Karpas-422 (cell line): ENCODE results near the gene IKZF1. TPM values are rescaled to one million over a fixed set of nuclear protein-coding genes. Genes with fewer than 3 reads are reported as not detected.
A peak's percentile ranks its signal among the peaks of the same experiment; 100 is the strongest.

Experiments
- DNase-seq: peaks from one replicate; pipeline ENCODE4 v3.0.0-alpha.2; 2015
- H2AFZ ChIP-seq: fragments of 200-600 bp; sonication (generic); 2 replicates; pipeline ENCODE4 v1.6.1; 2014; ENCODE audit warnings: antibody characterized with exemption, low read length, mixed read lengths
- H3K27ac ChIP-seq: fragments of 200-600 bp; sonication (generic); 2 replicates; pipeline ENCODE4 v1.5.1; 2014; ENCODE audit warnings: mild to moderate bottlenecking, low read length, moderate library complexity
- H3K27me3 ChIP-seq: fragments of 200-600 bp; sonication (generic); 2 replicates; pipeline ENCODE4 v1.6.1; 2014; ENCODE audit warnings: low read length, mixed read lengths
- H3K36me3 ChIP-seq: fragments of 200-600 bp; sonication (generic); 2 replicates; pipeline ENCODE4 v1.6.1; 2014; ENCODE audit warnings: low read length, mixed read lengths; ENCODE audit not compliant: insufficient read depth
- H3K4me1 ChIP-seq: fragments of 200-600 bp; sonication (generic); 2 replicates; pipeline ENCODE4 v1.6.1; 2014; ENCODE audit warnings: mild to moderate bottlenecking, low read length, mixed read lengths
- H3K4me2 ChIP-seq: fragments of 200-600 bp; sonication (generic); 2 replicates; pipeline ENCODE4 v1.6.1; 2014; ENCODE audit warnings: low read length, low read depth, mild to moderate bottlenecking; ENCODE audit not compliant: poor library complexity, severe bottlenecking
- H3K4me3 ChIP-seq: fragments of 200-600 bp; sonication (generic); 2 replicates; pipeline ENCODE4 v1.5.1; 2014; ENCODE audit warnings: mild to moderate bottlenecking, antibody characterized with exemption, low read length, mixed read lengths
- H3K79me2 ChIP-seq: fragments of 200-600 bp; sonication (generic); 2 replicates; pipeline ENCODE4 v1.6.1; 2014; ENCODE audit warnings: mild to moderate bottlenecking, low read length, mixed read lengths
- H3K9ac ChIP-seq: fragments of 200-600 bp; sonication (generic); 2 replicates; pipeline ENCODE4 v1.6.0; 2014; ENCODE audit warnings: low read length
- H3K9me2 ChIP-seq: fragments of 200-600 bp; sonication (generic), shearing (Covaris generic); replicated peaks from 2 replicates; pipeline ENCODE4 v1.6.0; 2014; ENCODE audit warnings: mild to moderate bottlenecking, low read length, moderate library complexity; ENCODE audit not compliant: insufficient read depth
- H3K9me3 ChIP-seq: fragments of 300-700, 200-600 bp; sonication (generic); 2 replicates; pipeline ENCODE4 v1.6.1; 2014; ENCODE audit warnings: low read length, mixed read lengths
- H4K20me1 ChIP-seq: fragments of 200-600 bp; sonication (generic); 2 replicates; pipeline ENCODE4 v1.6.1; 2014; ENCODE audit warnings: mild to moderate bottlenecking, antibody characterized with exemption, low read length, low read depth; ENCODE audit not compliant: insufficient read depth
- total RNA-seq: library from RNA; depleted of rRNA; stranded (reverse); fragments of >200 nt; shearing (Covaris generic); gene quantifications from 2 replicates; pipeline ENCODE4 v1.2.3, GENCODE V29; 2014; ENCODE audit warnings: low replicate concordance

IKZF1 gene
- total RNA-seq, 1 experiment from 2014 or later: 117 TPM

- H3K4me2 ChIP-seq: peak overlapping the region; percentile 58
- peak overlapping the region; percentile 64 for H3K9ac ChIP-seq
- H3K4me3 ChIP-seq: peak overlapping the region; percentile 51; the same call in 1 of the 2 replicates
- peaks cover 98% of the 10 kb centered on the region for H3K4me1 ChIP-seq
- H4K20me1 ChIP-seq: no peaks in the 10 kb centered on the region; the same call in 1 of the 2 replicates
- peak; percentile 63 for DNase-seq
- no peak overlapping the region for H2AFZ ChIP-seq
- peaks cover 30% of the 10 kb centered on the region for H3K36me3 ChIP-seq
- no peaks in the 10 kb centered on the region for H3K9me3 ChIP-seq
- no peaks in the 10 kb centered on the region for H3K9me2 ChIP-seq
- H3K27me3 ChIP-seq: no peaks in the 10 kb centered on the region
- peaks cover 99% of the 10 kb centered on the region for H3K79me2 ChIP-seq
- H3K27ac ChIP-seq: peak overlapping the region; percentile 67
Measured at GRCh38 chr7:50315739-50316671, 11.5 kb downstream of the IKZF1 start.

DNA sequence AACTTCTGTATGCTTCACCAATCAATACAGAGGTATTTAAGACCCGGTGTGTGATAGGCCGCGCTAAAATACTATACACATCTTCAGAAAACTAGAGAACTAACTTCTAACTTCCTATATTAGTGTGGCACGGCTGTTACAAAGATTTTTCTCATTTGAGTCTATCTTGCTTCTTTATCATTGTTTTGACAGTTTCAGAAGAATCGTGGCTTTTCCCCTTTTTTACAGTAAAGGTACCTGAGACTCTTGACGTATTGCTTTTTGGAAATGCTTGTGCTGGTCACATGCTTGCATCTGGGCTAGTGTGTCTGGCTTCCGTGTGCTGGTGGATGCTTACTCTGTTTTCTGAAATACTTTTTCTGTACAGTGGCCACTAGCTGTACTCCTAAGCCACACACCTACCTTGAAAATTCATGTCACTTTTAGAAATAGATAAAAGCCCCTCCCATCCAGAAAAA is 12.7 kb downstream of the IKZF1 start:
- Histone ChIP-seq H3K27ac (peak overlapping the region; percentile 67), H3K9ac (0 out of 2 replicates have a peak overlapping the region, but pooled peaks have one; percentile 8), H3K27me3 (no peaks in the 10 kb centered on the region), H2AFZ (no peak overlapping the region), H3K9me2 (no peaks in the 10 kb centered on the region), H3K79me2 (peaks cover 99% of the 10 kb centered on the region), H3K4me3 (no peak overlapping the region), H3K4me2 (peak overlapping the region; percentile 58), H3K4me1 (peaks cover 98% of the 10 kb centered on the region), H3K36me3 (peaks cover 41% of the 10 kb centered on the region), H4K20me1 (no peaks in the 10 kb centered on the region; the same call in 1 of the 2 replicates), H3K9me3 (no peaks in the 10 kb centered on the region)
- DNase-seq: no peak

DNA sequence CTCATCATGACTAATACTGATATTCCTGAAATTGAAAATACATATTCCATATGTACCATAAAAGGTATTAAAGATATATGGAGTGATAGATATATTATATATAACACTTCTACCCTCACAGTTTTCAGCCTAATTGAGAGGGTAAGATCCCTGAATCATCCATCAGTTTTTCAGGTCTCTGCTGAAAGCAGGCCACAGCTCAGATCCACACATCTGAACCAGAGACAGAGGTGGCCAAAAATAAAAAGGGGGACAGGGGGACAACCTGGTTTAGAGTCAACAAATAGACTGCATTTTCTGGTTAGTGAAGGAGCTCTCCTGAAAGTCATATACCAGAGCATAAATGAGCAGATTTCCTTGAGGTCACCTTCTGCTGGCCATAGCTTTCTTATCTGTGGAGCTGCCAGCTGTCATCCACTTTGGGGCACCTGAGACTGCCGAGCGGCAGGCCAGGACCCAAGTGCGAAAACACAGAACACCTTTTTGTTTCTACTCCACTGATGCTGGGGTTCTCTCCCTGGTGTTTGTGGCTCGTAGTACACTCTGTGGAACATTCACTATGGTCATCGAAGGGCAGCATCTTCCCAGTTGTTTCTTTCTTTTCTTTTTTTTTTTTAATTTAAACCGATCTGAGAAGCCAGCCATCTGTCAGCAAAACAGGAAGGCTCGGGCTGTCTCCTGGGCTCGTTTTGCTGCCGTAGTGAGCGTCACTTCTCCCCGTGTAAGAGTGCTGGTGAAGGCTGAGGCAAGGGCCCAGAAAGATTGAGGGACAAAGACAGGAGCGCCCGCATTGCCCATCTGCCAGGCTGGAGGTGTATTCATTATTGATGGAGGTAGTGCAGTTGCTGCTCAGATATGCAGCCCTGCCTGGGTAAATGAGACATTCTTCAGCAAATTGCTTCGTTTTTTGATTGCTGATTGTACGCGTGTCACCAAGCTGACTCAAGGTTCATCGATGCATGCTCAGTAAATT is 13.5 kb downstream of the IKZF1 start:
- no peak for DNase-seq
- Histone ChIP-seq H3K79me2 (peaks cover 99% of the 10 kb centered on the region), H3K9me3 (no peaks in the 10 kb centered on the region), H3K4me3 (no peak overlapping the region), H3K4me1 (peaks cover 98% of the 10 kb centered on the region), H3K9me2 (no peaks in the 10 kb centered on the region), H3K36me3 (peaks cover 48% of the 10 kb centered on the region), H3K27ac (peak overlapping the region; percentile 67), H2AFZ (no peak overlapping the region), H4K20me1 (no peaks in the 10 kb centered on the region; the same call in 1 of the 2 replicates), H3K9ac (0 out of 2 replicates have a peak overlapping the region, but pooled peaks have one; percentile 8), H3K27me3 (no peaks in the 10 kb centered on the region), H3K4me2 (peak overlapping the region; percentile 58)

DNA sequence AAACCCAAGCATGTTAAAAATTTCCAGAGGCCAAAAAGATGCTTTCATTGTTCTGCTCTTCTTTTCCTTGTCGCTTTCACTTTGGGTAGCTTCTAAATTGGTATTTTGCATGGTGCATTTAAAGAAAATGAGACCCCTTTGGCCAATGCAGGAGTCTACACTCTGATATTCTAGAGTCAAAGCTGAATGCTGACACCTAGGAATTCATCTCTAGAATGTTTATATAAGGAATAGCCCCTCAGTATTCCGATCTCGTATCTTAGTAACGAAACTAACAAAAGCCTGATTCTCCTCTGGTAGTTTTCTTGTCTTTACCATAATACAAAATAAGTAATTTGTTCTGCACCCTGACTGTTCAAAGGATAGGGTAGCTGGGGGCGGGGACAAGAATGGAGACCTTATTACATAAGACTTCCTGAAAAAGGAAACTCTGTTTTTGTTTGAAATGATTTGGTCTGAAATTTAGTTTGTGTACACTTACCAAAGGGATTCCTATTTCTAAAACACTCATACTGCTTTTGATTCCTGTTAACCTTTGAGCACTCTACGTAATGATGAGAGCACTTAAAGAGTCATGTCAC is 17.1 kb downstream of the IKZF1 start:
- H3K9me3 ChIP-seq: no peaks in the 10 kb centered on the region
- peaks cover 61% of the 10 kb centered on the region for H3K36me3 ChIP-seq
- no peaks in the 10 kb centered on the region for H3K27me3 ChIP-seq
- H3K4me3 ChIP-seq: no peak overlapping the region
- peak overlapping the region; percentile 43 for H3K4me2 ChIP-seq
- no peak overlapping the region for H2AFZ ChIP-seq
- no peaks in the 10 kb centered on the region for H3K9me2 ChIP-seq
- H3K9ac ChIP-seq: no peak overlapping the region
- peaks cover 97% of the 10 kb centered on the region for H3K4me1 ChIP-seq
- no peak for DNase-seq
- H3K79me2 ChIP-seq: peaks cover 97% of the 10 kb centered on the region
- no peaks in the 10 kb centered on the region; the same call in 1 of the 2 replicates for H4K20me1 ChIP-seq
- peak overlapping the region; percentile 81 for H3K27ac ChIP-seq

DNA sequence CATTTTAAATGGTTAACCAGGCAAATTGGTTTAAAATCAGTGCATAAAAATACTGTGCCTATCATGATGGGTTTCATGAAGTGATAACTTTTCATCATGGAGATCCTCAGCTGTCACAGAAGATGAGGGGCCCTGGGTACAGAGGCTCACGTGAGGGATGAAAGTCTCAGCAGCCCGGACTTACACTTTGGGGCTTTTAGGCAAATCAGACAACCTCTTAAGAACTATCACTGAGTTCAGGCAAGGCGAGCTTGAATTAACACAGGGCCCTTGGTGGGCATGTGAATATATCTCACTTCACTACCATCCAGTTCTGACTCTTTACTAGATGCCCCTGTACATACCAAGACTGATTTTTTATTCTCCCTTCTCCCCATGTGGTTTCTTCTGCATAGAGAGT is 19.6 kb downstream of the IKZF1 start:
- peak; percentile 88 for DNase-seq
- H3K9me2 ChIP-seq: no peaks in the 10 kb centered on the region
- H2AFZ ChIP-seq: no peak overlapping the region
- H3K27ac ChIP-seq: peak overlapping the region; percentile 81
- H3K4me2 ChIP-seq: peak overlapping the region; percentile 43
- H3K4me1 ChIP-seq: peaks cover 96% of the 10 kb centered on the region
- no peaks in the 10 kb centered on the region for H4K20me1 ChIP-seq
- H3K4me3 ChIP-seq: peak overlapping the region; percentile 16; the same call in 1 of the 2 replicates
- no peaks in the 10 kb centered on the region for H3K27me3 ChIP-seq
- H3K36me3 ChIP-seq: peaks cover 73% of the 10 kb centered on the region
- no peaks in the 10 kb centered on the region for H3K9me3 ChIP-seq
- 0 out of 2 replicates have a peak overlapping the region, but pooled peaks have one; percentile 32 for H3K9ac ChIP-seq
- peaks cover 91% of the 10 kb centered on the region for H3K79me2 ChIP-seq

GRCh38 chr7:50327443-50327842 is 22.9 kb downstream of the IKZF1 start:
- H2AFZ ChIP-seq: no peak overlapping the region
- H4K20me1 ChIP-seq: no peaks in the 10 kb centered on the region
- H3K79me2 ChIP-seq: peaks cover 92% of the 10 kb centered on the region
- peaks cover 98% of the 10 kb centered on the region for H3K4me1 ChIP-seq
- H3K9me3 ChIP-seq: no peaks in the 10 kb centered on the region
- H3K9ac ChIP-seq: no peak overlapping the region
- peak overlapping the region; percentile 58 for H3K27ac ChIP-seq
- H3K4me2 ChIP-seq: peak overlapping the region; percentile 9
- H3K36me3 ChIP-seq: peaks cover 53% of the 10 kb centered on the region
- H3K4me3 ChIP-seq: no peak overlapping the region
- H3K9me2 ChIP-seq: no peaks in the 10 kb centered on the region
- no peaks in the 10 kb centered on the region for H3K27me3 ChIP-seq
- DNase-seq: no peak

GRCh38 chr7:50329775-50330174 is 25.3 kb downstream of the IKZF1 start:
- no peak overlapping the region for H2AFZ ChIP-seq
- H3K4me1 ChIP-seq: peaks cover 98% of the 10 kb centered on the region
- H3K4me2 ChIP-seq: peak overlapping the region; percentile 32
- peak overlapping the region; percentile 2; the same call in 1 of the 2 replicates for H3K4me3 ChIP-seq
- H3K9ac ChIP-seq: peak overlapping the region; percentile 5; the same call in 1 of the 2 replicates
- DNase-seq: peak; percentile 56
- H4K20me1 ChIP-seq: no peaks in the 10 kb centered on the region
- peaks cover 94% of the 10 kb centered on the region for H3K79me2 ChIP-seq
- H3K36me3 ChIP-seq: peaks cover 52% of the 10 kb centered on the region
- no peaks in the 10 kb centered on the region for H3K27me3 ChIP-seq
- peak overlapping the region; percentile 69 for H3K27ac ChIP-seq
- no peaks in the 10 kb centered on the region for H3K9me2 ChIP-seq
- H3K9me3 ChIP-seq: no peaks in the 10 kb centered on the region
